ENCODE data around the gene SERGEF. TPM values are rescaled to one million over a fixed set of nuclear protein-coding genes. Genes with fewer than 3 reads are reported as not detected.

SERGEF gene
- 21.3 TPM for polyA plus RNA-seq (2013, experiment 1 of 2)
- 26.8 TPM for polyA plus RNA-seq (2013, experiment 2 of 2)

DNA sequence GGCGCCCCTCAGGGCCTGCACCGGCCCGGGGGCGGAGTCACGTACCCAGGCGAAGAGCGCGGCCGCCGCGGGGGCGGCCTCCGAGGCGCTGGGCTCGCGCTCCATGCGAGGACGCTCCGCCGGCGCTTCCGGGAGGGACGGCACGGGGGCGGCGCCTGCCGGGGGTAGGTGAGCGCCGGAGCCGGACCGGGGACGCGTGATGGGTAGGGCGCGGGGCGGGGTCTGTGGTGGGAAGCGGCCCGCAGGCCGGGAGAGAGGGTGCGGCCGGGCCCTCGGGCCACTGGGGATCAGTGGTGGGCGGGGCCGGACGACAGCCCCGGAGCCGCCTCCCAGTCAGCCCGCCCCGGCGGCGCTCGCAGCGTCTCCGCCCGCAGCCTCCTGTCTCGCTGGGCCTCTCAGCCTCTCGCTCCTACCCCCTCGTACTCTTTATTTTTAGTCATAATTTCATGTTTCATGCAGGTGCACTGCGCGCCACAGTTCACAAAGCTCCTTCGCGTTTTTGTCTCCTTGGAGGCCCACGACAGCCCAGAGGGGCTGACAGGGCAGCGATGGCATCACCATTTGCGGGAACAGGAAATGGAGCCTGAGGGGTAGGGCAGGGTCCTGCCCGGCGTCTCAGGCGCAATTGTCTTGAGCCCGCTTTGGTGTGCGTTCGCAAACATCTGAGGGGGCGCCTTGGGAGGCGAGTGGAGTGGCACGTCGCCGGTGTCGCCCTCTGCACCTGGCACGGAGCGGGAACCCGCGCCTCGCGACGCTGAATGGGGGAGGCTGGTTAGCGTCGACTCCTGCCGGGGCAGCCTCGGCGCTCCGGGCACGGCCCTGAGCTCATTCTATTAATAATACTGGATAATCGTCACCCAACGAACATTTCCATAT is at the start of gene SERGEF:
Gene SERGEF, minus strand, starts transcription at position 142 of the 876 bp plus-strand sequence. Its CDS starts 37 bp downstream, at position 105.
- Histone ChIP-seq H2BK15ac (replicated peaks; ENCODE audit: low read depth) (no peak within 1 kb of the TSS), H2BK5ac (ENCODE audit: low read length) (no peak within 1 kb of the TSS), H3K4me2 (ENCODE audit: low read length) (peak within 1 kb of the TSS; percentile 18), H4K8ac (ENCODE audit: low read depth, low read length) (no peak within 1 kb of the TSS), H3K27ac (ENCODE audit: low read depth, low read length) (no peak within 1 kb of the TSS), H4K5ac (ENCODE audit: low read length) (no peak within 1 kb of the TSS), H2AK5ac (ENCODE audit: low read length) (no peak within 1 kb of the TSS), H3K36me3 (ENCODE audit: control insufficient read depth, insufficient read depth, low read length) (no peaks in the 10 kb centered on the region), H2BK120ac (ENCODE audit: low read depth, low read length) (no peak within 1 kb of the TSS), H3K4ac (ENCODE audit: low read depth, low read length) (no peak within 1 kb of the TSS), H3K4me1 (ENCODE audit: control insufficient read depth, low read depth, low read length) (peaks cover 4% of the 10 kb centered on the region), H3K27me3 (ENCODE audit: insufficient read depth, low read length, poor library complexity) (no peaks in the 10 kb centered on the region), H3K4me3 (ENCODE audit: low read length) (peak within 1 kb of the TSS; percentile 52), H3K79me2 (ENCODE audit: control insufficient read depth, insufficient read depth, low read length) (no peaks in the 10 kb centered on the region), H3K23ac (ENCODE audit: low read length) (peak within 1 kb of the TSS; percentile 32), H3K79me1 (ENCODE audit: low read length) (peaks cover 2% of the 10 kb centered on the region), H3K56ac (ENCODE audit: low read length) (peak within 1 kb of the TSS; percentile 84), H3K9ac (ENCODE audit: low read length) (peak within 1 kb of the TSS; percentile 62), H3K18ac (ENCODE audit: low read length) (peak within 1 kb of the TSS; percentile 95)
- peak; percentile 93 for DNase-seq
- no CpG with 5 or more reads among the region's 93 CpGs for WGBS (ENCODE audit: extremely low coverage, insufficient coverage, low lambda C conversion rate)

- no peak overlapping the region for H2BK120ac ChIP-seq (ENCODE audit: low read depth, low read length)
- no peak overlapping the region for H3K4me3 ChIP-seq (ENCODE audit: low read length)
- no peak overlapping the region for H2BK5ac ChIP-seq (ENCODE audit: low read length)
- H3K23ac ChIP-seq (ENCODE audit: low read length): no peak overlapping the region
- no peaks in the 10 kb centered on the region for H3K79me1 ChIP-seq (ENCODE audit: low read length)
- H3K27me3 ChIP-seq (ENCODE audit: insufficient read depth, low read length, poor library complexity): no peaks in the 10 kb centered on the region
- no peak overlapping the region for H3K4me2 ChIP-seq (ENCODE audit: low read length)
- no peak overlapping the region for H3K9ac ChIP-seq (ENCODE audit: low read length)
- no peaks in the 10 kb centered on the region for H3K79me2 ChIP-seq (ENCODE audit: control insufficient read depth, insufficient read depth, low read length)
- H3K36me3 ChIP-seq (ENCODE audit: control insufficient read depth, insufficient read depth, low read length): no peaks in the 10 kb centered on the region
- no peak overlapping the region for H3K27ac ChIP-seq (ENCODE audit: low read depth, low read length)
- no peak overlapping the region for H3K56ac ChIP-seq (ENCODE audit: low read length)
- no peak overlapping the region for H2AK5ac ChIP-seq (ENCODE audit: low read length)
- no peak overlapping the region for H4K8ac ChIP-seq (ENCODE audit: low read depth, low read length)
- no peak for DNase-seq
- H3K18ac ChIP-seq (ENCODE audit: low read length): no peak overlapping the region
- H4K5ac ChIP-seq (ENCODE audit: low read length): no peak overlapping the region
- H3K4ac ChIP-seq (ENCODE audit: low read depth, low read length): no peak overlapping the region
- no peak overlapping the region for H2BK15ac ChIP-seq (replicated peaks; ENCODE audit: low read depth)
- WGBS (ENCODE audit: extremely low coverage, insufficient coverage, low lambda C conversion rate): no CpG with 5 or more reads among the region's 2 CpGs
- H3K4me1 ChIP-seq (ENCODE audit: control insufficient read depth, low read depth, low read length): no peaks in the 10 kb centered on the region
Measured at GRCh38 chr11:18061351-18061750, 48.5 kb upstream of the SERGEF start.

DNA sequence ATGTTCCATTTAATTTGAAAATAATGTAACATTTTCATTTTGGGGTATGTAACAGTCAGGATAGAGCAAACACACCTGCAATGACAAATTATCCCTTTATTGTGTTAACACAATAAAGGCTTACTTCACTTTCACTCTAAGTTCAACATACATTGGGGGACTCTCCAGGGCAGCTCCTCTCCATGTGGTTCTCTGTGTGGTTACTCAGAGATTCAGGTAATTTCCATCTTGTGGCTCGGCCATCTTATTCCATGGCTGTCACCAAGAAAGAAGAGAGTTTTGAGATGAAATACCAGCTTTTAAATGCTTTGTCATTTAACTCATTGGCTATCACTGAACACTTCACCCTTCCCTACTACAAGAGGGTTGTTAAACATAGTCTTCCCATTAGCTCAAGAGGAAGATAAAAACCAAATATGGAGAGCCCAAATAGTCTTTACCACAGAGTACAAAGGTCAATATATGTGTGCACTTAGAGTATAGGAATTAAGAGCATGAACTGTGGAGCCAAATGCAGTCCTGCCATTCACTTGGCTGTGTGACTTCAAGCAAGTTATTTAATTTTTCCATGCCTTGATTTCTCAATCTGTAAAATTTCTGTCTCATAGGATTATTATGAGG is 43.8 kb upstream of the SERGEF start:
- H3K79me2 ChIP-seq (ENCODE audit: control insufficient read depth, insufficient read depth, low read length): no peaks in the 10 kb centered on the region
- no peak overlapping the region for H3K4ac ChIP-seq (ENCODE audit: low read depth, low read length)
- no peak overlapping the region for H2BK5ac ChIP-seq (ENCODE audit: low read length)
- no peak overlapping the region for H3K4me3 ChIP-seq (ENCODE audit: low read length)
- H4K8ac ChIP-seq (ENCODE audit: low read depth, low read length): no peak overlapping the region
- H3K9ac ChIP-seq (ENCODE audit: low read length): no peak overlapping the region
- H3K36me3 ChIP-seq (ENCODE audit: control insufficient read depth, insufficient read depth, low read length): no peaks in the 10 kb centered on the region
- H3K27me3 ChIP-seq (ENCODE audit: insufficient read depth, low read length, poor library complexity): no peaks in the 10 kb centered on the region
- H3K56ac ChIP-seq (ENCODE audit: low read length): no peak overlapping the region
- no peak overlapping the region for H3K27ac ChIP-seq (ENCODE audit: low read depth, low read length)
- H3K23ac ChIP-seq (ENCODE audit: low read length): no peak overlapping the region
- DNase-seq: no peak
- no peak overlapping the region for H2BK120ac ChIP-seq (ENCODE audit: low read depth, low read length)
- no peaks in the 10 kb centered on the region for H3K79me1 ChIP-seq (ENCODE audit: low read length)
- WGBS (ENCODE audit: extremely low coverage, insufficient coverage, low lambda C conversion rate): no CpG with 5 or more reads among the region's 1 CpG
- no peak overlapping the region for H4K5ac ChIP-seq (ENCODE audit: low read length)
- H2AK5ac ChIP-seq (ENCODE audit: low read length): no peak overlapping the region
- no peaks in the 10 kb centered on the region for H3K4me1 ChIP-seq (ENCODE audit: control insufficient read depth, low read depth, low read length)
- no peak overlapping the region for H2BK15ac ChIP-seq (replicated peaks; ENCODE audit: low read depth)
- H3K4me2 ChIP-seq (ENCODE audit: low read length): no peak overlapping the region
- no peak overlapping the region for H3K18ac ChIP-seq (ENCODE audit: low read length)

- H3K18ac ChIP-seq (ENCODE audit: low read length): no peak overlapping the region
- no peak overlapping the region for H2BK5ac ChIP-seq (ENCODE audit: low read length)
- 100% methylated on average over 2 of the region's 10 CpGs for WGBS (ENCODE audit: extremely low coverage, insufficient coverage, low lambda C conversion rate)
- no peak overlapping the region for H4K8ac ChIP-seq (ENCODE audit: low read depth, low read length)
- H3K23ac ChIP-seq (ENCODE audit: low read length): no peak overlapping the region
- DNase-seq: no peak
- H2BK120ac ChIP-seq (ENCODE audit: low read depth, low read length): no peak overlapping the region
- no peak overlapping the region for H3K4ac ChIP-seq (ENCODE audit: low read depth, low read length)
- no peaks in the 10 kb centered on the region for H3K79me1 ChIP-seq (ENCODE audit: low read length)
- no peaks in the 10 kb centered on the region for H3K79me2 ChIP-seq (ENCODE audit: control insufficient read depth, insufficient read depth, low read length)
- no peak overlapping the region for H3K4me3 ChIP-seq (ENCODE audit: low read length)
- H3K27ac ChIP-seq (ENCODE audit: low read depth, low read length): no peak overlapping the region
- no peak overlapping the region for H4K5ac ChIP-seq (ENCODE audit: low read length)
- no peak overlapping the region for H2BK15ac ChIP-seq (replicated peaks; ENCODE audit: low read depth)
- H3K4me2 ChIP-seq (ENCODE audit: low read length): no peak overlapping the region
- no peak overlapping the region for H3K56ac ChIP-seq (ENCODE audit: low read length)
- no peaks in the 10 kb centered on the region for H3K36me3 ChIP-seq (ENCODE audit: control insufficient read depth, insufficient read depth, low read length)
- no peak overlapping the region for H2AK5ac ChIP-seq (ENCODE audit: low read length)
- H3K4me1 ChIP-seq (ENCODE audit: control insufficient read depth, low read depth, low read length): no peaks in the 10 kb centered on the region
- H3K9ac ChIP-seq (ENCODE audit: low read length): no peak overlapping the region
- H3K27me3 ChIP-seq (ENCODE audit: insufficient read depth, low read length, poor library complexity): no peaks in the 10 kb centered on the region
Measured at GRCh38 chr11:18054511-18055103, 41.8 kb upstream of the SERGEF start.

DNA sequence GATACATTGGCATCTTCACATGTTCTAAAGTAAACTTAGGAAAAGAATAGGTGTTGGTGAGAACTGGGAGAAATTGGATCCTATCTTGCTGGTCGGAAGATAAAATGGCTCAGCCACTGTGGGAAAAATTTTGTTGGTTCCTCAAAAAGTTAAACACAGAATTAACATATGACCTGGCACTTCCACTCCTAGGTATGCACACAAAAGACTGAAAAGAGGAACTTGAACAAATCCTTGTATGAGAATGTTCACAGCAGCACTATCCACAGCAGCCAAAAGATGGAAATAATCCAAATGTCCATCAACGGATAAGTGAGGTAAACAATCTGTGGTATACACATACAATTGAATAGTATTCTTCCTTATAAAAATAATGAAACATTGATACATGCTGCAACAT is 38.0 kb upstream of the SERGEF start:
- Histone ChIP-seq H4K8ac (ENCODE audit: low read depth, low read length) (no peak overlapping the region), H3K27ac (ENCODE audit: low read depth, low read length) (no peak overlapping the region), H3K27me3 (ENCODE audit: insufficient read depth, low read length, poor library complexity) (peaks cover 8% of the 10 kb centered on the region), H3K79me1 (ENCODE audit: low read length) (no peaks in the 10 kb centered on the region), H2BK5ac (ENCODE audit: low read length) (no peak overlapping the region), H3K4ac (ENCODE audit: low read depth, low read length) (no peak overlapping the region), H3K18ac (ENCODE audit: low read length) (no peak overlapping the region), H3K9ac (ENCODE audit: low read length) (no peak overlapping the region), H4K5ac (ENCODE audit: low read length) (no peak overlapping the region), H2AK5ac (ENCODE audit: low read length) (no peak overlapping the region), H3K36me3 (ENCODE audit: control insufficient read depth, insufficient read depth, low read length) (no peaks in the 10 kb centered on the region), H3K4me2 (ENCODE audit: low read length) (no peak overlapping the region), H2BK15ac (replicated peaks; ENCODE audit: low read depth) (no peak overlapping the region), H2BK120ac (ENCODE audit: low read depth, low read length) (no peak overlapping the region), H3K23ac (ENCODE audit: low read length) (no peak overlapping the region), H3K4me3 (ENCODE audit: low read length) (no peak overlapping the region), H3K4me1 (ENCODE audit: control insufficient read depth, low read depth, low read length) (no peaks in the 10 kb centered on the region), H3K79me2 (ENCODE audit: control insufficient read depth, insufficient read depth, low read length) (no peaks in the 10 kb centered on the region), H3K56ac (ENCODE audit: low read length) (no peak overlapping the region)
- DNase-seq: no peak
- no CpG with 5 or more reads among the region's 2 CpGs for WGBS (ENCODE audit: extremely low coverage, insufficient coverage, low lambda C conversion rate)

Data from mesendoderm (in vitro differentiated cells).